GM12872 (cell line): ENCODE data around the gene ZNF106.

ENCODE experiments used
- TF ChIP-seq, protein P1 (sequence below): IDR thresholded peaks from 3 replicates; pipeline ENCODE4 v1.5.1; 2011; ENCODE audit warnings: low read depth, mild to moderate bottlenecking, low read length, moderate library complexity; ENCODE audit not compliant: insufficient read depth

ZNF106 gene

DNA sequence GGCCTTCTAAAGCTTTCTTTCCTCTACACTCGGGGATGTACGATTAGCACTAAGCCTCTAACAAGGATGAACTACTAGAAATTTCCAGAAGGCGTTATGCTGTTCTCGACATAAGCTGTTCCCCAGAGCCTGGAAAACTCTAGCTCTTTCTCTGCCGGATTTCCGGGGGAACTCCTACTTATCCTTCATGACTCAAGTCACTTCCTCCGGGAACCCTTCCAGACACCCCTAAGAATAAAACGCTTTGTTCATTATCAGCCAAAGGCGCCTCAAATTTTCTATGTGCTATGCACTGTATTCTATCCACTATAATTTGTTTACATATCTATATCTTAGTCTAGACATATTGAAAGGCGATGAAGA is 4.0 kb upstream of the ZNF106 start:
- TF ChIP-seq, protein P1, sequence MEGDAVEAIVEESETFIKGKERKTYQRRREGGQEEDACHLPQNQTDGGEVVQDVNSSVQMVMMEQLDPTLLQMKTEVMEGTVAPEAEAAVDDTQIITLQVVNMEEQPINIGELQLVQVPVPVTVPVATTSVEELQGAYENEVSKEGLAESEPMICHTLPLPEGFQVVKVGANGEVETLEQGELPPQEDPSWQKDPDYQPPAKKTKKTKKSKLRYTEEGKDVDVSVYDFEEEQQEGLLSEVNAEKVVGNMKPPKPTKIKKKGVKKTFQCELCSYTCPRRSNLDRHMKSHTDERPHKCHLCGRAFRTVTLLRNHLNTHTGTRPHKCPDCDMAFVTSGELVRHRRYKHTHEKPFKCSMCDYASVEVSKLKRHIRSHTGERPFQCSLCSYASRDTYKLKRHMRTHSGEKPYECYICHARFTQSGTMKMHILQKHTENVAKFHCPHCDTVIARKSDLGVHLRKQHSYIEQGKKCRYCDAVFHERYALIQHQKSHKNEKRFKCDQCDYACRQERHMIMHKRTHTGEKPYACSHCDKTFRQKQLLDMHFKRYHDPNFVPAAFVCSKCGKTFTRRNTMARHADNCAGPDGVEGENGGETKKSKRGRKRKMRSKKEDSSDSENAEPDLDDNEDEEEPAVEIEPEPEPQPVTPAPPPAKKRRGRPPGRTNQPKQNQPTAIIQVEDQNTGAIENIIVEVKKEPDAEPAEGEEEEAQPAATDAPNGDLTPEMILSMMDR: no peak

DNA sequence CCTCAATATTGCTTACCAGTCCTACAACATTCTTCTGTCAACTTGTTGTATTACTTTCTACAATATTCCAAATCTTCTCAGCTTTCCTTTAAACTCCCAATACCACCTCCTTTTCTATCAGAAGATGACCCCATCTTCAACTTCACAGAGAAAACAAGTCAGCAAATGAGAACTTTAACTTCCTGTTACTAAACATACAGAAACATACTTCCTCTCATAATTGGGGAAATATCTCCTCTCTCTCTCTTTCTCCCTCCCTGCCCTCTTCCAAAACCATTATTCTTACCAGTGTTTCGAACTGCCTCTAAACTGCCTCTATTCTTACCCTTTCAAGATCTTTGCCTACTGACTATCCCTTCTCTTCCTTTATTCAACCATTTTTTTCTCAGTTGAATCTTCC is 2.7 kb upstream of the ZNF106 start:
- TF ChIP-seq, protein P1: no peak

DNA sequence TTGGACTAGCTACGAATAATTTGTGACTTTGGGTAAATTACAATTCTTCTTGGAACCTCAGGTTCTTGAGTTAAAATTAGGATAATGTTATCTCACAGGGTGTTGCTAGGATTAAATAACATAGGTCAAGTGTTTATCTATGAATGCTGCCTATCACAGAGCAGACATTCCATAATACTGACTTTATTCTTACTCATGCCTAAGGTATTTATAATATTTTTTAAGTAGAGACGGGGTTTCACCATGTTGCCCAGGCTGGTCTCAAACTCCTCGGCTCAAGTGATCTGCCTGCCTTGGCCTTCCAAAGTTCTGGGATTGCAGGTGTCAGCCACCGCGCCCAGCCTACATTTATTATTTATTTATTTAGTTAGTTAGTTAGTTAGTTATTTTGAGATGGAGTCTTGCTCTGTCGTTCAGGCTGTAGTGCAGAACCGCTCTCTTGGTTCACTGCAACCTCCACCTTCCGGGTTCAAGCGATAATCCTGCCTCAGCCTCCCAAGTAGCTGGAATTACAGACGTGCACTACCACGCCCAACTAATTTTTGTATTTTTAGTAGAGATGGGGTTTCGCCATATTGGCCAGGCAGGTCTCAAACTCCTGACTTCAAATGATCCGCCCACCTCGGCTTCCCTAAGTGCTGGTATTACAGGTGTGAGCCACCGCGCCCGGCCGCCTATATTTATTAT is 741 bp upstream of the ZNF106 start:
- TF ChIP-seq, protein P1: no peak

DNA sequence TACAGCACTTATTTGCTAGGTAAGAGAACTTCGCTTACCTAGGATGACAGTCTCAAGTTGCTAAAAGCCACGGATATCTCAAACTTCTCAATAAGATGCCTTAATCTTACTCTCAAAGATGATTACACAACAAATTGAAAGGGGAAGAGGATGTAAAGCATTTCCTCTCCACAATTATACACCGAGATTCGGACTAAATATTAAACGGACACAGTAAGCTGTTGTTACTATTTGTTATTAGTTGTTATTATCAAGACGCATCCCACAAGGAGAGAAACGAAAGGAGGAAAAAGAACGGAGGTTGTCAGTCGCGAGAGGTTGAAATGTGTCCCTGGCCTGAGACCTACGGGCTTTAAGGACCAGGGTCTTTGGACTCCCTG is 660 bp downstream of the ZNF106 start:
- TF ChIP-seq, protein P1: no peak

DNA sequence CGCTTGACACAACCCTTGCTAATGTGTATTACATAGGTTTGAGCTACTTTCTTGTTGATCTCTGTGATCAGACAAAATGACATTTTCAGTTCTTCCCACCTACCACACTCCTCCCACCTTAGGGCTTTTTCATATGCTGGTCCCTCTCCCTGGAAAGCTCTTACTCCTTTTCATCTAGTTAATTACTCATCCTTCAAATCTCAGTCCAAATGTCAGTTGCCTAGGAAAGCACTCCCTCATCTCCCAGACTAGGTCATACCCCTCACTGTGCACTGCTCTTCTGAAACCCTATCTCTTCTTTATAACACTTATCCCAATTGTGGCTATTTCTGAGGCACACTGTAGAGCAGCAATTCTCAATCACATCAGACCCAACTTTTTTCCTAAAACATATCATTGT is 7.3 kb downstream of the ZNF106 start:
- TF ChIP-seq, protein P1: no peak

DNA sequence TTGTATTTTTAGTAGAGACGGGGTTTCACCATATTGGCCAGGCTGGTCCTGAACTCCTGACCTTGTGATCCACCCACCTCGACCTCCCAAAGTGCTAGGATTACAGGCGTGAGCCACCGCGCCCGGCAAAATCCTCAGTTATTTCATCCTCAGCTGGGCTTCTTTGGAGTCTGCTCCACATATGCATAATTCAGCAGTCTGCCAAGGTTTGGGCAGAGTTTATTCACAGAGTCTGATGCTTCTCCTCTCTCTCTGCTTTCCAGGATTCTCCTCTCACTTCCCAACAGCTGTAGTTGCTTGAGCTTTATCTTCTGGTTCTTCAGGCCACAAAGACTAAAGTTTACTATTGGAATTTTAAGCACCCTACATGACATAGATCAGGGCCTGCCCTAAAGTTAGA is 8.2 kb downstream of the ZNF106 start:
- TF ChIP-seq, protein P1: no peak

DNA sequence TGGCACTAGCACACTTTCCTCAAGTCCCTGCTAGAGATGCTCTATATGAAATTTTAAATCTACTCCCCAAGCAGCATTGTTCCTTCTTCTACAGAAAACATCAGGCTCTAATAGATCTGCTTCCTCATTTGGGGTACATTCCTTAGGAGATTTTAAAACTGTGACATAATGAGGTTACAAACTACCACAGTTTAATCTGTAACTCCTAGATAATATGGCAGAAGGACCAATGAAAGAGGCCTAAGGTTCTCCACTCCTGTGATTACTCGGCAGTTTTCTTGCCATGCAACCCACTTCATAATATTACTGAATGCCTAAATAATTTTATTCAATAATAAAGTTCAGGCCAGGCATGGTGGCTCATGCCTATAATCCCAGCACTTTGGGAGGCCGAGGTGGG is 16.1 kb downstream of the ZNF106 start:
- TF ChIP-seq, protein P1: no peak

DNA sequence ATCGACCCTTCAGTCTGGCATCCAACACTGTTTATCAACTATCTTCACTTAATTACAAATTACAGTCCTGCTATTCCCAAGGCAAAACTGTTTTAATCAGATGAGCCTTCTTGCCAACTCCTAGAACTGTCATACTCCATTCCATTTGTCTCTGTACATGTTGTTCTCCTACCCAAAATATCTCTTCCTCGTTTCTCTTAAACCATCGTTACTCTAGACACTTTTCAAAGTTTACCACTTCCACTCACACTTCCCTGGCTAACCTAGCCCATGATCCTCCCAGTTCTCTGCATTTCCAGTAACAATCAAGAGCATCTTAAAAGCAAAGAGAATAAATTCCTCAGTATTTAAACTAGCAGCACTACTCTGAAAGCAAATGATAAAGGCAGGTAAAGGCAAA is 19.9 kb downstream of the ZNF106 start:
- TF ChIP-seq, protein P1: no peak
